GM21576 (cell line): ENCODE results near the gene CCAR1.
A peak's percentile ranks its signal among the peaks of the same experiment; 100 is the strongest.
"Not testable (repeated sequence)": the region's sequence is repeated elsewhere in the genome, so short reads cannot be mapped to it uniquely, and the experiment has no call there.

Experiments
- ATAC-seq: cut with Tn5 transposase; IDR thresholded peaks from one replicate; pipeline ENCODE4 v1.9.1; 2021; ENCODE audit warnings: mild to moderate bottlenecking, moderate library complexity; ENCODE audit not compliant: unreplicated experiment

Gene CCAR1

DNA sequence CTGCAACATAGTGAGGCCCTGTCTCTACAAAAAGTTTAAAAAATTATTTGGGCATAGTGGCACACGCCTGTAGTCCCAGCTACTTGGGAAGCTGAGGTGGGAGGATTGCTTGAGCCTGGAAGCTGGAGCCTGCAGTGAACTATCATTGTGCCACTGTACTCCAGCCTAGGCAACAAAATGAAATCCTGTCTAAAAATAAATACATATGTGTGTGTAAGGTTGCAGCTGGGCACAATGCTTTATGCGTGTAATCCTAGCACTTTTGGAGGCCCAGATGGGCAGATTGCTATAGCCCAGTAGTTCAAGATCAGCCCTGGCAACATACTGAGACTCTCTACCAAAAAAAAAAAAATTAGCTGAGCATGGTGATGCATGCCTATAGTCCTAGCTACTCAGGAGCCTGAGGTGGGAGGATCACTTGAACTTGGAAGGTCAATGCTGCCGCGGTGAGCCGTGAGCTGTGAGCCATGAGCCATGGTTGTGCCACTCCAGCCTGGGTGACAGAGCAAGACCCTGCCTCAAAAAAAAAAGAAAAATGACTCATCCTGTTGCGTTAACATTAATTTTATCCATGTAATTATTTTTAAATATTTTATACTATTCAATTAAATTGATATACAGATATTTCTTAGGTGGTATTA is 38.3 kb downstream of the CCAR1 start:
- no peak for ATAC-seq

DNA sequence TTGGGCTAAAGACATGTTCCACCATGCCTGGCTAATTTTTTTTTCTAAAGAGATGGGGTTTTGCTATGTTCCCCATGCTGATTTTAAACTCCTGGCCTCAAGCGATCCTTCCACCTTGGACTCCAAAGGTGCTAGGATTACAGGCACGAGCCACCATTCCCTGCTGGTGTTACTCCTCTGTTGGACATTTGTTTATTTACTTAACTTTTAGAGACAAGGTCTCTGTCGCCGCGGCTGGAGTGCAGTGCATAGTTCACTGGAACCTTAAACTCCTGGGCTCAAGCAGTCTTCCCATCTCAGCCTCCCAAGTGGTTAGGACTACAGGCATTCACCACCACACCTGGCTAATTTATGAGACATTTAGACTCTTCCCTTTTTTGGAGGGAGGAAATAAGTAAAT is 38.9 kb downstream of the CCAR1 start:
- ATAC-seq: no peak

GRCh38 chr10:68767407-68767806 is 46.4 kb downstream of the CCAR1 start:
- ATAC-seq: not testable (repeated sequence)

GRCh38 chr10:68781613-68782574 is 60.9 kb downstream of the CCAR1 start:
- ATAC-seq: no peak

DNA sequence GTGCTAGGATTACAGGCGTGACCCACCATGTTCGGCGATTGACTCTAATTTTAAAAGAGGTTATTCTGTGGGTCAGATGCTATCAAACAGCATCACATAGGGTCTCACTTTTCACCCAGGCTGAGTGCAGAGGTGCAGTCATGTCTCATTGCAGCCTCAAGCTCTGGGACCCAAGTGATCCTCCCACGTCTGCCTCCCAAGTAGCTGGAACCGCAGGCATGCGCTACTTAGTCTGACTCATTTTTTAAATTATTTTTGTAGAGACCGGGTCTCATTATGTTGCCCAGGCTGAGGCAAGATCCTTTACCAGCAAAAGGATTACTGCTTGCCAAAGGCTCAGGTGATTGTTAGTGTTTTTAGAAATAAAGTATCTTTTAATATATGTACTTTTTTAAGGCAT is 63.4 kb downstream of the CCAR1 start:
- no peak for ATAC-seq

- no peak for ATAC-seq
These were observed 66.8 kb downstream of the CCAR1 start for GRCh38 chr10:68787813-68788212.

- ATAC-seq: no peak
These were observed 69.4 kb downstream of the CCAR1 start for GRCh38 chr10:68790476-68790875.

- ATAC-seq: no peak
These were observed 71.1 kb downstream of the CCAR1 start for GRCh38 chr10:68792115-68792514.

DNA sequence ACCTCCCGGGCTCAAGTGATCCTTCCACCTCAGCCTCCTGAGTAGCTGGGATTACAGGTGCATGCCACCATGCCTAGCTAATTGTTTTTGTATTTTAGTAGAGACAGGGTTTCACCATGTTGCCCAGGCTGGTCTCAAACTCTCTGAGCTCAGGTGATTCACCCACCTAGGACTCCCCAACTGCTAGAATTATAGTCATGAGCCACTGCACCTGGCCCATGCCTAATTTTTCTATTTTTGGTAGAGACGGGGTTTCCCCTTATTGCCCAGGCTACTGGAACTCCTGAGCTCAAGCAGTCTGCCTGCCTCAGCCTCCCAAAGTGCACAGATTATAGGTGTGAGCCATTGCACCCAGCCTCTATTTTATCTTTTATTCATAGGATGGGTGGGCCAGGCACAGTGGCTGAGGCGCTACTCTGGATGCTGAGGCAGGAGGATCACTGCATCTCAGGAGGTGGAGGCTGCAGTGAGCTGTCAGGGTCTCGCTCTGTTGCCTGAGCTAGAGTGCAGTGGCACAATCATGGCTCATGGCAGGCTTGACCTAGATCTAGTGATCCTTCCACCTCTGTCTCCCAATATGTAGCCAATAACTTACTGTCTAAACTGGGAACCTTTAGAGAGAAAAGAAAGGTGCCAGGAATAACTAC is 75.0 kb downstream of the CCAR1 start:
- no peak for ATAC-seq

DNA sequence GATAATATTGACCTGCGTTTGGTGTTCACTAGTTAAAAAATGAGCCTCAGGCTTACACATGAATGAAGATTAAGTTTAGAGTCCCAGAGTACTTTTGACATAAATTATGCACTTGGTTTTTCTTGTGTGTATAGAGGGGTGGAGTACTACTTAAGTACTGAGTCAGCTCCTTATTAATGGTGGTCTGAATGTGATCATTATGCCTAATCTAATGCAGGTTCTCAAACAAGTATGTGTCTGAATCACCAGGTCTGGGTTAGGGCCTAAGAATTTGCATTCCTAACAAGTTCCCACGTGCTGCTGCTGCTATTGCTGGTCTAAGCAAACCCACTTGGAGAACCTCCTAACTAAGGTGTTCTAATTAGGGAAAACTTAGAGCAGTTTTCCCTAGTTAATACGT is 75.6 kb downstream of the CCAR1 start:
- no peak for ATAC-seq

DNA sequence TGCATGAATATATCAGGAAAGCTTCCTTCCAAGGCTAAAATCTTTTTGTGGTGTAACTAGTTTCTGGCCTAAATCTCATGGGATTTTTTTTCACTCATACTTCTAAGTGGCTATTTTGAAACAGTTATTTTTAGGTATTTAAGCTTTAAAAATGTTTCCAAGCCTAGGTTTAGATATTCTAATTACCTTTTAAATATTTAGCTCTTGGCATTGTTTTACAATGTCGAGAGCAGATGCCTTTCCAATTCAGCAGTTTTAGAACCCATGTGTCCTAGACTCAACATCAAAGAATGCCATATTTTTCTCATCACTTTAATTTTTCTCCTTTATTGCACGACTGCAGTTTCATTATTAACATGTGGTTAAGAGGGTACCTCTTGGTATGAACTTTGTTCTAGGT is 79.2 kb downstream of the CCAR1 start:
- ATAC-seq: no peak

DNA sequence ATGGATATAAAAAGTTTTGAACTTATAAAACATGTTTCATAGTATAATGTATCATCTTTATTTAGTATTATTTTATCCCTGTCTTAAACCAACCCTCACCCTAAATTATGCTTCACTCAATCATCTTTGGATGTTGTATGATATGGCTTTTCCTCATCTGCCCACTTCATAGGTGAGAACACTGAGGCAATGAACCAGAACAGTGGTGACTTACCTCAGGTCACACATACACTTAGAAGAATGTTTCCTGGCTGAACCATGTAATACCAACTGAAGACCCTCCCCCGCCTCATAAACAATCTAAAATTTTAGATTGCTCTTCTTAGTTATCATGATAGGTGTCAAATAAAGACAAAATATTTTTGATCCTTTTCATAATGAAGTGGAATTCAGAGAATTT is 83.7 kb downstream of the CCAR1 start:
- ATAC-seq: no peak

DNA sequence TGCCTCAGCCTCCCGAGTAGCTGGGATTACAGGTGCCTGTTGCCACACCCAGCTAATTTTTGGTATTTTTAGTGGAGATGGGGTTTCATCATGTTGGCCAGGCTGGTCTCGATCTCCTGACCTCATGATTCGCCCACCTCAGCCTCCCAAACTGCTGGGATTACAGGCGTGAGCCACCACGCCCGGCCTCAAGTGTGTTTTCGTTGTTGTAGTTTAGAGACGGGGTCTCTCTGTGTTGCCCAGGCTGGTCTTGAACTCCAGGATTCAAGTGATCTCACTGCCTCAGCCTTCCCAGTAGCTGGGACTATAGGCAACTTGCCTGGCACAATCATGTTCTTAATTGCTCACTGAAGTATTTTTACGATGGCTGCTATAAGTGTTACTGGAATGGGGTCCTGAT is 89.8 kb downstream of the CCAR1 start:
- ATAC-seq: not testable (repeated sequence)

GRCh38 chr10:68811314-68812009 is 90.4 kb downstream of the CCAR1 start:
- no peak for ATAC-seq

DNA sequence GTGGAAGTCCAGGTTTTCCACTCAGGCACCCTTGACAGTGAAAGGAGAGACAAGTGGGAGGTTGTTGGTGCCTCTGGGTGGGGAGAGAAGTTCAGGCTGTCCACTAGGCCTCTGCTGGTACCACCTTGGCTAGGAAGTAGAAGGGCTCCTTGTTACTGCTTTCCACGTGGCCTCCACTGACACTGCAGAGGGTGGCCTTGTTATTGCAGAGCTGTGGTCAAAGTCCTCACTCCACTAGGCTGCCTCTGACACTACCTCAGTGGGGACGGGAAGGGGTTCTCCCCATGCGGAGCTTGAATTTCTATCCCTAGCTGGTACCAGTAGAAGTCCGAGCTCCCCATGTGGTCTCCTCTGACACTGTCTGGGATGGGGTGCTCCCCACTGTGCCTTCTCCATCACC is 91.4 kb downstream of the CCAR1 start:
- no peak for ATAC-seq

GRCh38 chr10:68813559-68813958 is 92.5 kb downstream of the CCAR1 start:
- no peak for ATAC-seq

DNA sequence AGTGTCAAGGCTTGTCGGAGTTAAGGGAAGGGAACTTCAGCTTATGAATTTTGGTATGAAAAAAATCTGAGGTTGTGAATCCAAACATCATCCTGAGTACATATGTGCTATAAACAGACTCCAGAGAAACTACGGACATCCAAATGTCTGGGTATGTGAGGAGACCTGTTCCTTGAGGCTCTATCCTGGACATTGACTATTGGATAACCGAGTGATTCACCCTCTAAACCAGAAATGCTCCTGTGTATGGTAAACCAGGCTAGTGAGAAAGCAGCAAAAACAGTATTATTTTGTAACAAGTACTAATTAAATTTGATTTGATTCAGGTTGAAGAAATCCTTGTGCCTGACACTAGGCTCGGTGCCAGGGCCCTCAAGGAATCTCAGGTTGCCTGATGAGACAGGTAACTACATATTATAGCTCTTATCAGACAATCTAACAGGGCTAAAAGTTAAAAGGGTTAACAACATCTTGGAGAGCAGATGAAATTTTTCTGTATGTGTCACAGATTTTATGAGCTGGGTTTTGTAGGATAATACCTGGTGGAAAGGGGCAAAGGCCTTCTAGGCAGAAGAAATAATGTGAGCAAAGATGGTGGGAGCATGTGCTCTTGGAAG is 95.9 kb downstream of the CCAR1 start:
- ATAC-seq: no peak

- not testable (repeated sequence) for ATAC-seq
These were observed 99.3 kb downstream of the CCAR1 start for GRCh38 chr10:68820359-68820758.

GRCh38 chr10:68822626-68823025 is 101.6 kb downstream of the CCAR1 start:
- ATAC-seq: not testable (repeated sequence)

GRCh38 chr10:68826764-68827591 is 105.9 kb downstream of the CCAR1 start, which contains the start of gene STOX1:
TSS of gene STOX1 (plus strand) at chr10:68827531. CDS start at chr10:68827624, 93 bp downstream.
- ATAC-seq: peak; percentile 51
